ENCODE measurements around the gene SMOC1. TPM values are rescaled to one million over a fixed set of nuclear protein-coding genes. Genes with fewer than 3 reads are reported as not detected.

The SMOC1 gene
- total and polyA plus RNA-seq, 2 donors = 0.19 to 0.71 TPM

GRCh38 chr14:70050136-70050535, 170.9 kb downstream of the SMOC1 start:
- DNase-seq (ENCODE audit: low read depth in 6 of 9, low spot score in 9 of 9) = no peak
- H3K27me3 ChIP-seq (ENCODE audit: control insufficient read depth in 2 of 2, insufficient read depth in 1 of 2, low read length in 1 of 2) = no peaks in the 10 kb centered on the region
- no peaks in the 10 kb centered on the region for H3K36me3 ChIP-seq (ENCODE audit: control insufficient read depth in 2 of 2, insufficient read depth in 2 of 2, low read length in 1 of 2)
- no peak overlapping the region for H3K4me3 ChIP-seq (ENCODE audit: low read length in 2 of 2)
- no peak overlapping the region for H3K27ac ChIP-seq (ENCODE audit: low read depth in 1 of 2, low read length in 1 of 2)
- no peaks in the 10 kb centered on the region for H3K9me3 ChIP-seq (ENCODE audit: control insufficient read depth in 2 of 2, insufficient read depth in 1 of 2, low read length in 1 of 2)
- H3K4me1 ChIP-seq (ENCODE audit: control insufficient read depth in 2 of 2, insufficient read depth in 2 of 2, low read length in 2 of 2) = no peaks in the 10 kb centered on the region
- WGBS = 96% methylated on average over 4 of the region's 4 CpGs

DNA sequence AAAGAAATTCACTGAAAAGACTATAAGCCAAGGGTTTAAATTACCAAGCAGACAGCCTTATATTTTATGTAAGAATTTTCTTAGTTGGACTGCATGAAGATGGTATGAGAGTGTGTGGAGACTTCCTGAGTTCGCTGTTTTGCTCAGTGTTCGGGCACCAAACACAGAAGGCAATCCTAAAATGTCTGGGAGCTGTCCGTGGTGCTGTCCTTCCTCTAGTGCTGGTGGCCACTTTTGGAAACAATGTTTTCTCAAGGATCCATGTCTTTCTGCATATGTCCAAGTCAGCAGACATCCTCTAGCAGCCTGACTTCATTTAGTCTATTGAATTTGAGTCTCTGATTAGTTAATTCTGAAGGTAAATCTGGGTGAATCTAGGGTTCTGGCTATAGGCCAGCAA, 173.8 kb downstream of the SMOC1 start:
- H3K9me3 ChIP-seq (ENCODE audit: control insufficient read depth in 2 of 2, insufficient read depth in 1 of 2, low read length in 1 of 2) = no peaks in the 10 kb centered on the region
- H3K4me1 ChIP-seq (ENCODE audit: control insufficient read depth in 2 of 2, insufficient read depth in 2 of 2, low read length in 2 of 2) = no peaks in the 10 kb centered on the region
- H3K27me3 ChIP-seq (ENCODE audit: control insufficient read depth in 2 of 2, insufficient read depth in 1 of 2, low read length in 1 of 2) = no peaks in the 10 kb centered on the region
- H3K27ac ChIP-seq (ENCODE audit: low read depth in 1 of 2, low read length in 1 of 2) = no peak overlapping the region
- DNase-seq (ENCODE audit: low read depth in 6 of 9, low spot score in 9 of 9) = peak in 4 of 9 donors; percentile 13 to 38 (median 19)
- no peaks in the 10 kb centered on the region for H3K36me3 ChIP-seq (ENCODE audit: control insufficient read depth in 2 of 2, insufficient read depth in 2 of 2, low read length in 1 of 2)
- WGBS = 75% methylated on average over 3 of the region's 3 CpGs
- no peak overlapping the region for H3K4me3 ChIP-seq (ENCODE audit: low read length in 2 of 2)

DNA sequence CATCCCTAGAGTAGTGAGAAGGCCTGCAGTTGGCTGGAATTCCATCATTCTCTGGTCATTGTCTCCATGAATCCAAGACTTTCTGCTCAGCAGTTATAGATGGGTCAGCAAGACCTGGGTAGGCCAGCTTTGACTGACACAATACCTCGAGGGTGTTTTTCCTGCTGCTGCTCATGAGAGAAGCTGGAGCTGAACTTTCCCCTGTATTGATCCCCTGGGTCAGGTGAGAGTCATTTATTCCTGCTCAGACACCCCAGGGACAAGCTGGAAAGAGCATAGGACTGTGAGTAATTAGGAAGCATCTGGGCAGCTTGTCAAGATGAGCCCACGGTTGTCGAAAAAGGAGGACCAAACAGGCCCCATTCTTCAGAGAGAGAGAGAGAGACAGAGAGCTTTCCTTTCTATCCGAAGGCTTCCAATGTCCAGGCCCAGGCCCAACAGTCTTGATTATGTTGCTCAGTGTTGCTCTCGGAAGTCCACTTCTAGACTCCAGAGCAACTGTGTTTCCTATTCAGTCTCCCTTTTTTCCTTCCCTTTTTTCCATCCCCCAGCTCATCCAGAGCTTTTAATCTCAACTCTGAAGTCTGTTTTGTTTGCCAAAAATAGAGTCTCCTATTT, 178.4 kb downstream of the SMOC1 start:
- Histone ChIP-seq H3K9me3 (ENCODE audit: control insufficient read depth in 2 of 2, insufficient read depth in 1 of 2, low read length in 1 of 2) (no peaks in the 10 kb centered on the region), H3K36me3 (ENCODE audit: control insufficient read depth in 2 of 2, insufficient read depth in 2 of 2, low read length in 1 of 2) (no peaks in the 10 kb centered on the region), H3K27me3 (ENCODE audit: control insufficient read depth in 2 of 2, insufficient read depth in 1 of 2, low read length in 1 of 2) (no peaks in the 10 kb centered on the region), H3K27ac (ENCODE audit: low read depth in 1 of 2, low read length in 1 of 2) (no peak overlapping the region), H3K4me3 (ENCODE audit: low read length in 2 of 2) (no peak overlapping the region), H3K4me1 (ENCODE audit: control insufficient read depth in 2 of 2, insufficient read depth in 2 of 2, low read length in 2 of 2) (no peaks in the 10 kb centered on the region)
- WGBS = 95% methylated on average over 5 of the region's 5 CpGs
- DNase-seq (ENCODE audit: low read depth in 6 of 9, low spot score in 9 of 9) = no peak

- Histone ChIP-seq H3K4me1 (ENCODE audit: control insufficient read depth in 2 of 2, insufficient read depth in 2 of 2, low read length in 2 of 2) (no peaks in the 10 kb centered on the region), H3K36me3 (ENCODE audit: control insufficient read depth in 2 of 2, insufficient read depth in 2 of 2, low read length in 1 of 2) (no peaks in the 10 kb centered on the region), H3K9me3 (ENCODE audit: control insufficient read depth in 2 of 2, insufficient read depth in 1 of 2, low read length in 1 of 2) (no peaks in the 10 kb centered on the region), H3K27me3 (ENCODE audit: control insufficient read depth in 2 of 2, insufficient read depth in 1 of 2, low read length in 1 of 2) (no peaks in the 10 kb centered on the region), H3K4me3 (ENCODE audit: low read length in 2 of 2) (no peak overlapping the region), H3K27ac (ENCODE audit: low read depth in 1 of 2, low read length in 1 of 2) (no peak overlapping the region)
- 91% methylated on average over 2 of the region's 2 CpGs for WGBS
- DNase-seq (ENCODE audit: low read depth in 6 of 9, low spot score in 9 of 9) = no peak
Measured at GRCh38 chr14:70059545-70059944, 180.3 kb downstream of the SMOC1 start.

DNA sequence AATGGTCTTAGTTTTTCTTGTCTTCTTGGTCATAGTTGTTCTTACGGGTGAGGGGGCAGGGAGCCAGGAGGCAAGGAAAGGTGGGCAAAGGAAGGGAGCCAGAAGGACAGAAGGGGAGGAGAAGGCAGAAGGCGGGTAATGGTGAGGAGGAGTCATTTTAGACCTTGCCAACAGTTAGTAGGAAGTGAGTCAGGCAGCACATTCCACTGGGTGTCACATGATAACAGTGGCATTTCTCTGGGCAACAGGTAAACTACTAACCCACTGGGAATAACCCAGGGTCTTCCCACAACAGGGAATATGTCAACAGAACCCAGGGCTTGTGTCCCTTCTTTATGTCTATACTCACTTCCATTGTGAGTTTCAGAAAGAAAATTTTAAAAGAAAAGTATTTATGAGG, 181.9 kb downstream of the SMOC1 start:
- no peaks in the 10 kb centered on the region for H3K36me3 ChIP-seq (ENCODE audit: control insufficient read depth in 2 of 2, insufficient read depth in 2 of 2, low read length in 1 of 2)
- H3K9me3 ChIP-seq (ENCODE audit: control insufficient read depth in 2 of 2, insufficient read depth in 1 of 2, low read length in 1 of 2) = no peaks in the 10 kb centered on the region
- H3K27ac ChIP-seq (ENCODE audit: low read depth in 1 of 2, low read length in 1 of 2) = no peak overlapping the region
- 96% methylated on average over 2 of the region's 2 CpGs for WGBS
- no peak overlapping the region for H3K4me3 ChIP-seq (ENCODE audit: low read length in 2 of 2)
- H3K27me3 ChIP-seq (ENCODE audit: control insufficient read depth in 2 of 2, insufficient read depth in 1 of 2, low read length in 1 of 2) = no peaks in the 10 kb centered on the region
- DNase-seq (ENCODE audit: low read depth in 6 of 9, low spot score in 9 of 9) = no peak
- H3K4me1 ChIP-seq (ENCODE audit: control insufficient read depth in 2 of 2, insufficient read depth in 2 of 2, low read length in 2 of 2) = no peaks in the 10 kb centered on the region

- DNase-seq (ENCODE audit: low read depth in 6 of 9, low spot score in 9 of 9) = no peak
- Histone ChIP-seq H3K9me3 (ENCODE audit: control insufficient read depth in 2 of 2, insufficient read depth in 1 of 2, low read length in 1 of 2) (no peaks in the 10 kb centered on the region), H3K36me3 (ENCODE audit: control insufficient read depth in 2 of 2, insufficient read depth in 2 of 2, low read length in 1 of 2) (no peaks in the 10 kb centered on the region), H3K27ac (ENCODE audit: low read depth in 1 of 2, low read length in 1 of 2) (no peak overlapping the region), H3K27me3 (ENCODE audit: control insufficient read depth in 2 of 2, insufficient read depth in 1 of 2, low read length in 1 of 2) (no peaks in the 10 kb centered on the region), H3K4me3 (ENCODE audit: low read length in 2 of 2) (no peak overlapping the region), H3K4me1 (ENCODE audit: control insufficient read depth in 2 of 2, insufficient read depth in 2 of 2, low read length in 2 of 2) (no peaks in the 10 kb centered on the region)
- WGBS = 95% methylated on average over 11 of the region's 11 CpGs
Measured at GRCh38 chr14:70064136-70064865, 185.1 kb downstream of the SMOC1 start.

GRCh38 chr14:70067810-70068209, 188.6 kb downstream of the SMOC1 start:
- Histone ChIP-seq H3K27ac (ENCODE audit: low read depth in 1 of 2, low read length in 1 of 2) (no peak overlapping the region), H3K9me3 (ENCODE audit: control insufficient read depth in 2 of 2, insufficient read depth in 1 of 2, low read length in 1 of 2) (no peaks in the 10 kb centered on the region), H3K27me3 (ENCODE audit: control insufficient read depth in 2 of 2, insufficient read depth in 1 of 2, low read length in 1 of 2) (no peaks in the 10 kb centered on the region), H3K36me3 (ENCODE audit: control insufficient read depth in 2 of 2, insufficient read depth in 2 of 2, low read length in 1 of 2) (no peaks in the 10 kb centered on the region), H3K4me1 (ENCODE audit: control insufficient read depth in 2 of 2, insufficient read depth in 2 of 2, low read length in 2 of 2) (no peaks in the 10 kb centered on the region), H3K4me3 (ENCODE audit: low read length in 2 of 2) (no peak overlapping the region)
- DNase-seq (ENCODE audit: low read depth in 6 of 9, low spot score in 9 of 9) = no peak
- 96% methylated on average over 5 of the region's 5 CpGs for WGBS

- 92% methylated on average over 5 of the region's 5 CpGs for WGBS
- no peak overlapping the region for H3K27ac ChIP-seq (ENCODE audit: low read depth in 1 of 2, low read length in 1 of 2)
Measured at GRCh38 chr14:70069186-70069585, 190.0 kb downstream of the SMOC1 start.

GRCh38 chr14:70073924-70074566, 194.8 kb downstream of the SMOC1 start:
- Histone ChIP-seq H3K4me3 (ENCODE audit: low read length in 2 of 2) (no peak overlapping the region), H3K27me3 (ENCODE audit: control insufficient read depth in 2 of 2, insufficient read depth in 1 of 2, low read length in 1 of 2) (no peaks in the 10 kb centered on the region), H3K9me3 (ENCODE audit: control insufficient read depth in 2 of 2, insufficient read depth in 1 of 2, low read length in 1 of 2) (no peaks in the 10 kb centered on the region), H3K27ac (ENCODE audit: low read depth in 1 of 2, low read length in 1 of 2) (no peak overlapping the region), H3K36me3 (ENCODE audit: control insufficient read depth in 2 of 2, insufficient read depth in 2 of 2, low read length in 1 of 2) (no peaks in the 10 kb centered on the region), H3K4me1 (ENCODE audit: control insufficient read depth in 2 of 2, insufficient read depth in 2 of 2, low read length in 2 of 2) (no peaks in the 10 kb centered on the region)
- DNase-seq (ENCODE audit: low read depth in 6 of 9, low spot score in 9 of 9) = peak in 4 of 9 donors; percentile 10 to 32 (median 21)
- WGBS = 78% methylated on average over 3 of the region's 3 CpGs

More at GRCh38 chr14:70069186-70069585, 190.0 kb downstream of the SMOC1 start:
- no peak for DNase-seq (ENCODE audit: low read depth in 6 of 9, low spot score in 9 of 9)
- Histone ChIP-seq H3K27me3 (ENCODE audit: control insufficient read depth in 2 of 2, insufficient read depth in 1 of 2, low read length in 1 of 2) (no peaks in the 10 kb centered on the region), H3K4me3 (ENCODE audit: low read length in 2 of 2) (no peak overlapping the region), H3K9me3 (ENCODE audit: control insufficient read depth in 2 of 2, insufficient read depth in 1 of 2, low read length in 1 of 2) (no peaks in the 10 kb centered on the region), H3K4me1 (ENCODE audit: control insufficient read depth in 2 of 2, insufficient read depth in 2 of 2, low read length in 2 of 2) (no peaks in the 10 kb centered on the region), H3K36me3 (ENCODE audit: control insufficient read depth in 2 of 2, insufficient read depth in 2 of 2, low read length in 1 of 2) (no peaks in the 10 kb centered on the region)

All from thymus (tissue), 11 donors.